HCT116 (cell line): ENCODE data around the gene SCN8A. TPM values are rescaled to one million over a fixed set of nuclear protein-coding genes. Genes with fewer than 3 reads are reported as not detected.
A peak's percentile ranks its signal among the peaks of the same experiment; 100 is the strongest.

Experiments used
- ATAC-seq: fragments of 200-7000 bp; cut with Tn5 transposase; 2 replicates; pipeline ENCODE4 v1.9.1; 2020; ENCODE audit warnings: mild to moderate bottlenecking, moderate library complexity
- BruUV-seq: library from RNA; stranded (reverse); fragments of 400-500 nt; replicated peaks from 2 replicates; lab custom pipeline; 2021; lab: Mats Ljungman, UMichigan
- CTCF ChIA-PET: fragments of 300-600 bp; sonication (Branson Sonifier 250); formaldehyde crosslinking; loops from one replicate; lab custom pipeline; 2021; ENCODE audit warnings: antibody characterized with exemption; lab: Charles Lee
- POLR2A ChIA-PET: fragments of 300-600, 350-600 bp; sonication (Branson Sonifier 250); formaldehyde crosslinking; loops from one replicate; lab custom pipeline; 2021; ENCODE audit warnings: antibody characterized with exemption; lab: Charles Lee
- RAD21 ChIA-PET, 2 experiments: fragments of 300-600 bp; sonication (Branson Sonifier 250); formaldehyde crosslinking; loops; one replicate each; lab custom pipeline; 2023; ENCODE audit warnings: low total read pairs in 2 of 2; ENCODE audit not compliant: uncharacterized antibody in 2 of 2, unreplicated experiment in 2 of 2, low non-redundant PET in 1 of 2; lab: Charles Lee
- DNase-seq: peaks from one replicate; pipeline ENCODE4 v3.0.0-alpha.2; 2010; ENCODE audit warnings: low read depth, low spot score
- H2AFZ ChIP-seq: fragments of 200-600 bp; shearing (Covaris generic), sonication (generic); 2 replicates; pipeline ENCODE4 v1.6.1; 2017; ENCODE audit warnings: low read depth, mixed run types, mixed read lengths, antibody characterized with exemption, low read length; ENCODE audit not compliant: poor library complexity, severe bottlenecking
- H3K27ac ChIP-seq: 2 replicates; pipeline ENCODE4 v1.5.1; 2012; ENCODE audit warnings: low read depth, low read length
- H3K27me3 ChIP-seq: fragments of 200-600 bp; sonication (generic); 2 replicates; pipeline ENCODE4 v1.6.1; 2016; ENCODE audit warnings: mixed run types, low read length, mixed read lengths; ENCODE audit not compliant: insufficient read depth
- H3K36me3 ChIP-seq, 2 experiments: fragments of 200-500 bp in 1 of 2; fragments of 200-600 bp in 1 of 2; sonication (Bioruptor generic) in 1 of 2; sonication (generic) in 1 of 2; 2 replicates each; pipeline versions ENCODE4 v1.5.1 to v1.6.1; 2014 to 2016; ENCODE audit warnings: low read length in 2 of 2, inconsistent platforms in 1 of 2, mixed read lengths in 1 of 2, mixed run types in 1 of 2; ENCODE audit not compliant: insufficient read depth in 2 of 2, control insufficient read depth in 1 of 2
- H3K4me1 ChIP-seq, 2 experiments: fragments of 200-600 bp in 1 of 2; sonication (generic) in 1 of 2; 2 replicates each; pipeline versions ENCODE4 v1.5.1 to v1.6.1; 2012 to 2017; ENCODE audit warnings: low read length in 2 of 2, inconsistent platforms in 1 of 2, mild to moderate bottlenecking in 1 of 2, mixed read lengths in 1 of 2, mixed run types in 1 of 2, moderate library complexity in 1 of 2; ENCODE audit not compliant: insufficient read depth in 2 of 2, control insufficient read depth in 1 of 2
- H3K4me2 ChIP-seq: fragments of 200-600 bp; sonication (generic); 2 replicates; pipeline ENCODE4 v1.6.1; 2017; ENCODE audit warnings: mixed run types, low read length, mixed read lengths
- H3K4me3 ChIP-seq, 2 experiments: fragments of 200-600 bp in 1 of 2; sonication (generic) in 1 of 2; replicated peaks in 1 of 2; 2 replicates each; pipeline ENCODE4 v1.5.1; 2011 to 2016; ENCODE audit warnings: low read length in 2 of 2, control low read depth in 1 of 2, low read depth in 1 of 2, mild to moderate bottlenecking in 1 of 2, mixed read lengths in 1 of 2, mixed run types in 1 of 2
- H3K79me2 ChIP-seq: fragments of 200-600 bp; sonication (generic); 2 replicates; pipeline ENCODE4 v1.6.1; 2017; ENCODE audit warnings: mild to moderate bottlenecking, mixed run types, low read length, moderate library complexity, mixed read lengths; ENCODE audit not compliant: insufficient read depth
- H3K9ac ChIP-seq: fragments of 200-600 bp; sonication (generic); 2 replicates; pipeline ENCODE4 v1.6.1; 2016; ENCODE audit warnings: low read length, mixed read lengths
- H3K9me2 ChIP-seq: fragments of 200-600 bp; sonication (generic), shearing (Covaris generic); 2 replicates; pipeline ENCODE4 v1.6.1; 2017; ENCODE audit warnings: mixed run types, mild to moderate bottlenecking, moderate library complexity; ENCODE audit not compliant: insufficient read depth
- H3K9me3 ChIP-seq, 2 experiments: fragments of 200-500 bp in 1 of 2; fragments of 200-600 bp in 1 of 2; sonication (Bioruptor generic) in 1 of 2; sonication (generic) in 1 of 2; 2 replicates each; pipeline ENCODE4 v1.6.1; 2014 to 2017; ENCODE audit warnings: low read length in 2 of 2, mixed read lengths in 2 of 2, inconsistent platforms in 1 of 2, low read depth in 1 of 2, mild to moderate bottlenecking in 1 of 2, mixed run types in 1 of 2, moderate library complexity in 1 of 2; ENCODE audit not compliant: control insufficient read depth in 1 of 2, insufficient read depth in 1 of 2
- H4K20me1 ChIP-seq: fragments of 200-600 bp; sonication (generic), shearing (Covaris generic); 2 replicates; pipeline ENCODE4 v1.6.1; 2017; ENCODE audit warnings: mixed run types, mild to moderate bottlenecking, moderate library complexity; ENCODE audit not compliant: insufficient read depth
- EGR1 ChIP-seq: IDR thresholded peaks from 2 replicates; pipeline ENCODE4 v1.6.1; 2012; ENCODE audit warnings: low read depth
- EZH2 ChIP-seq: fragments of 200-600 bp; sonication (generic); IDR thresholded peaks from 2 replicates; pipeline ENCODE4 v1.6.1; 2017; ENCODE audit warnings: antibody characterized with exemption, mixed run types
- EZH2phosphoT487 ChIP-seq: fragments of 200-600 bp; IDR thresholded peaks from 2 replicates; pipeline ENCODE4 v1.6.1; 2018; ENCODE audit warnings: antibody characterized with exemption, borderline replicate concordance
- FOSL1 ChIP-seq: IDR thresholded peaks from 2 replicates; pipeline ENCODE4 v1.6.1; 2012; ENCODE audit warnings: low read depth
- JUND ChIP-seq: IDR thresholded peaks from 2 replicates; pipeline ENCODE4 v1.6.1; 2012
- POLR2A ChIP-seq: IDR thresholded peaks from 2 replicates; pipeline ENCODE4 v1.7.0; 2011; ENCODE audit warnings: borderline replicate concordance; ENCODE audit not compliant: insufficient read depth, insufficient read length; ENCODE audit errors: extremely low read depth
- SP1 ChIP-seq: IDR thresholded peaks from 2 replicates; pipeline ENCODE4 v1.6.1; 2012; ENCODE audit warnings: low read depth
- TCF7L2 ChIP-seq: IDR thresholded peaks from 2 replicates; pipeline ENCODE4 v1.7.0; 2011; ENCODE audit warnings: borderline replicate concordance, inconsistent platforms; ENCODE audit not compliant: insufficient read depth, insufficient read length; ENCODE audit errors: extremely low read depth
- YY1 ChIP-seq: IDR thresholded peaks from 2 replicates; pipeline ENCODE4 v1.6.1; 2011; ENCODE audit warnings: low read length, low read depth, moderate library complexity, mild to moderate bottlenecking; ENCODE audit not compliant: insufficient replicate concordance; ENCODE audit errors: extremely low read depth
- intact Hi-C: fragments of 100-400 bp; cut with micrococcal nuclease; formaldehyde crosslinking; loops from 2 replicates; pipeline ENCODE4 v1.10.0; 2022
- total RNA-seq: library from RNA; stranded (reverse); gene quantifications from one replicate; pipeline ENCODE4 v1.2.1, GENCODE V29; 2021; ENCODE audit not compliant: unreplicated experiment
- TF ChIP-seq, protein P1 (sequence below): IDR thresholded peaks from 2 replicates; pipeline ENCODE4 v1.6.1; 2012; ENCODE audit warnings: low read depth
- TF ChIP-seq, protein P2 (sequence below), 3 experiments: fragments of 200-600 bp in 1 of 3; sonication (generic) in 1 of 3; IDR thresholded peaks in 2 of 3; conservative IDR thresholded peaks in 1 of 3; 2 replicates each; pipeline ENCODE4 v1.5.1; 2012 to 2017; ENCODE audit warnings: low read depth in 2 of 3, low read length in 2 of 3, antibody characterized with exemption in 1 of 3, borderline replicate concordance in 1 of 3, control low read depth in 1 of 3, mild to moderate bottlenecking in 1 of 3, mixed read lengths in 1 of 3, mixed run types in 1 of 3, moderate library complexity in 1 of 3; ENCODE audit not compliant: insufficient read depth in 1 of 3

The SCN8A gene
- total RNA-seq, 1 experiment from 2014 or later = 7.1 TPM

DNA sequence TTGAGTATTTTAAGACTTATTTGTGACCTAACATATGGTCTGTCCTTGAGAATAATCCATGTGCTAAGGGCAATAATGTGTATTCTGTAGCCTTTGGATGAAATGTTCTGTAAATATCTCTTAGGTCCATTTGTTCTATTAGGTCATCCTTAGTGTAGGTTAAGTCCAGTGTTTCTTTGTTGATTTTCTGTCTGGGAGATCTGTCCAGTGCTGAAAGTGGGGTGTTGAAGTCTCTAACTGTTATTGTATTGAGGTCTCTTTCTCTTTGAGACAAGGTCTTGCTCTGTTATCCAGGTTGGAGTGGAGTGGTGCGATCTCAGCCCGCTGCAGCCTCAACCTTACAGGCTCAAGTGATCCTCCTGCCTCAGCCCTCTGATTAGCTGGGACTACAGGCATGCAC lies 149.5 kb downstream of the SCN8A start:
- DNase-seq = no peak
- Histone ChIP-seq H3K79me2 (no peaks in the 10 kb centered on the region), H3K9ac (no peak overlapping the region), H3K27me3 (no peaks in the 10 kb centered on the region), H2AFZ (no peak overlapping the region), H3K36me3 (no peaks in the 10 kb centered on the region), H3K27ac (no peak overlapping the region), H3K4me1 (no peaks in the 10 kb centered on the region), H3K4me3 (no peak overlapping the region), H3K9me2 (no peaks in the 10 kb centered on the region), H3K9me3 (no peaks in the 10 kb centered on the region), H4K20me1 (no peaks in the 10 kb centered on the region), H3K4me2 (no peak overlapping the region)
- no TSS peak for BruUV-seq
- RAD21 ChIA-PET = no interaction called here
- ATAC-seq = no peak
- POLR2A ChIA-PET = no interaction called here
- TF ChIP-seq, protein P1, sequence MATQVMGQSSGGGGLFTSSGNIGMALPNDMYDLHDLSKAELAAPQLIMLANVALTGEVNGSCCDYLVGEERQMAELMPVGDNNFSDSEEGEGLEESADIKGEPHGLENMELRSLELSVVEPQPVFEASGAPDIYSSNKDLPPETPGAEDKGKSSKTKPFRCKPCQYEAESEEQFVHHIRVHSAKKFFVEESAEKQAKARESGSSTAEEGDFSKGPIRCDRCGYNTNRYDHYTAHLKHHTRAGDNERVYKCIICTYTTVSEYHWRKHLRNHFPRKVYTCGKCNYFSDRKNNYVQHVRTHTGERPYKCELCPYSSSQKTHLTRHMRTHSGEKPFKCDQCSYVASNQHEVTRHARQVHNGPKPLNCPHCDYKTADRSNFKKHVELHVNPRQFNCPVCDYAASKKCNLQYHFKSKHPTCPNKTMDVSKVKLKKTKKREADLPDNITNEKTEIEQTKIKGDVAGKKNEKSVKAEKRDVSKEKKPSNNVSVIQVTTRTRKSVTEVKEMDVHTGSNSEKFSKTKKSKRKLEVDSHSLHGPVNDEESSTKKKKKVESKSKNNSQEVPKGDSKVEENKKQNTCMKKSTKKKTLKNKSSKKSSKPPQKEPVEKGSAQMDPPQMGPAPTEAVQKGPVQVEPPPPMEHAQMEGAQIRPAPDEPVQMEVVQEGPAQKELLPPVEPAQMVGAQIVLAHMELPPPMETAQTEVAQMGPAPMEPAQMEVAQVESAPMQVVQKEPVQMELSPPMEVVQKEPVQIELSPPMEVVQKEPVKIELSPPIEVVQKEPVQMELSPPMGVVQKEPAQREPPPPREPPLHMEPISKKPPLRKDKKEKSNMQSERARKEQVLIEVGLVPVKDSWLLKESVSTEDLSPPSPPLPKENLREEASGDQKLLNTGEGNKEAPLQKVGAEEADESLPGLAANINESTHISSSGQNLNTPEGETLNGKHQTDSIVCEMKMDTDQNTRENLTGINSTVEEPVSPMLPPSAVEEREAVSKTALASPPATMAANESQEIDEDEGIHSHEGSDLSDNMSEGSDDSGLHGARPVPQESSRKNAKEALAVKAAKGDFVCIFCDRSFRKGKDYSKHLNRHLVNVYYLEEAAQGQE = 0 out of 2 replicates have a peak, but pooled peaks have one; percentile 17
- TF ChIP-seq EZH2 (no peak), FOSL1 (no peak)
- intact Hi-C loops = no loop called here
- CTCF ChIA-PET = no interaction called here

DNA sequence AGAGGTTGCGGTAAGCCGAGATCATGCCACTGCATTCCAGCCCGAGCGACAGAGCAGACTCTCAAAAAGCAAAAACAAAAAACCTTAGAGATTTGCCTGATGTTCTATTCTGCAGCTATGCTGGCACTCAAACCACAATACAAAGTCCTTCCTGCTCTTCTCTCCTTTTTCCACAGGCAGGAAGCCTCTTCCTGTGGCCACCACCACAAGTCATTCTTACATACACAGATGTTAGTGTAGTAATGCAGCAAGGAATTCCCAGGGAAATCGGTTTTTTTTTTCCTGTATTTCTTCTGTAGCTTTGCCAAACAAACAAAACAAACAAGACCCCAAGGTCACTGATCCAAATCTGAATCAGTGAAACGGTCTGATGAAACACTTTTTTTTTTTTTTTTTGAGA lies 153.2 kb downstream of the SCN8A start:
- intact Hi-C loops = no loop called here
- POLR2A ChIA-PET = no interaction called here
- no peak for TF ChIP-seq JUND
- TF ChIP-seq YY1 = no peak
- TF ChIP-seq EZH2phosphoT487 = no peak
- TF ChIP-seq SP1 = no peak
- TF ChIP-seq, protein P2, sequence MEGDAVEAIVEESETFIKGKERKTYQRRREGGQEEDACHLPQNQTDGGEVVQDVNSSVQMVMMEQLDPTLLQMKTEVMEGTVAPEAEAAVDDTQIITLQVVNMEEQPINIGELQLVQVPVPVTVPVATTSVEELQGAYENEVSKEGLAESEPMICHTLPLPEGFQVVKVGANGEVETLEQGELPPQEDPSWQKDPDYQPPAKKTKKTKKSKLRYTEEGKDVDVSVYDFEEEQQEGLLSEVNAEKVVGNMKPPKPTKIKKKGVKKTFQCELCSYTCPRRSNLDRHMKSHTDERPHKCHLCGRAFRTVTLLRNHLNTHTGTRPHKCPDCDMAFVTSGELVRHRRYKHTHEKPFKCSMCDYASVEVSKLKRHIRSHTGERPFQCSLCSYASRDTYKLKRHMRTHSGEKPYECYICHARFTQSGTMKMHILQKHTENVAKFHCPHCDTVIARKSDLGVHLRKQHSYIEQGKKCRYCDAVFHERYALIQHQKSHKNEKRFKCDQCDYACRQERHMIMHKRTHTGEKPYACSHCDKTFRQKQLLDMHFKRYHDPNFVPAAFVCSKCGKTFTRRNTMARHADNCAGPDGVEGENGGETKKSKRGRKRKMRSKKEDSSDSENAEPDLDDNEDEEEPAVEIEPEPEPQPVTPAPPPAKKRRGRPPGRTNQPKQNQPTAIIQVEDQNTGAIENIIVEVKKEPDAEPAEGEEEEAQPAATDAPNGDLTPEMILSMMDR (IDR thresholded peaks at IDR 0.05 in 2 of 3, conservative IDR thresholded peaks at IDR 0.05 in 1 of 3; ENCODE audit: borderline replicate concordance in 1 of 3, insufficient read depth in 1 of 3, low read depth in 2 of 3, low read length in 2 of 3) = no peak
- no peak for TF ChIP-seq EZH2
- TF ChIP-seq, protein P1 = no peak
- no peak for TF ChIP-seq EGR1
- TF ChIP-seq POLR2A = no peak
- TF ChIP-seq TCF7L2 = no peak

More for the DNA sequence above, 153.2 kb downstream of the SCN8A start:
- Histone ChIP-seq H3K27me3 (no peaks in the 10 kb centered on the region), H3K9me3 (no peaks in the 10 kb centered on the region), H3K9ac (no peak overlapping the region), H2AFZ (no peak overlapping the region), H3K4me1 (no peaks in the 10 kb centered on the region), H3K36me3 (no peaks in the 10 kb centered on the region), H3K4me3 (no peak overlapping the region), H3K79me2 (no peaks in the 10 kb centered on the region), H3K4me2 (no peak overlapping the region), H3K27ac (no peak overlapping the region), H4K20me1 (no peaks in the 10 kb centered on the region), H3K9me2 (no peaks in the 10 kb centered on the region)
- no TSS peak for BruUV-seq
- ChIA-PET CTCF (interaction anchor here (0.7 kb wide), 1 partner anchor 14 kb away, joined by 3 read pairs; no protein-coding TSS in a partner anchor), RAD21 (no interaction called here)
- DNase-seq (no peak), ATAC-seq (no peak)
